ENCODE measurements around the gene DNM3.

DNM3 gene

DNA sequence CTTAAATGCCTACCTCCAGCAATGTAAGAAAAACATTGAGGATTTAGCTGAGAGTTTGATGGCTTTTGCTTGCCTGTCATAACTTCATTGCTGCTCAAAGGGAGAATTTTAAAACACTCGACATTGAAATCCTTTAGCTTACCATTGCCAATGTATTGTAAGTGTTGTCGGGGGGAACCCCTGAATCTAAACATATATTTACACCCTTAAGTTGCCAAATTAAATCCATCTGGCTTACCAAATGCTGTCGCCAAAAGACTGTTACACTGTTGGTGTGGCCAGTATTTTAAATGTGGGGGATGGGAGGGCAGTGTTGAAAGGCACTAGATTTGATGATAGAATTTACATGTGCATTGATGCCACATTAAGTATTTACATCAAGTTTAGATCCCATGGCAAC is 554.3 kb downstream of the DNM3 start:
- DNase-seq (ENCODE audit: low spot score) = no peak

DNA sequence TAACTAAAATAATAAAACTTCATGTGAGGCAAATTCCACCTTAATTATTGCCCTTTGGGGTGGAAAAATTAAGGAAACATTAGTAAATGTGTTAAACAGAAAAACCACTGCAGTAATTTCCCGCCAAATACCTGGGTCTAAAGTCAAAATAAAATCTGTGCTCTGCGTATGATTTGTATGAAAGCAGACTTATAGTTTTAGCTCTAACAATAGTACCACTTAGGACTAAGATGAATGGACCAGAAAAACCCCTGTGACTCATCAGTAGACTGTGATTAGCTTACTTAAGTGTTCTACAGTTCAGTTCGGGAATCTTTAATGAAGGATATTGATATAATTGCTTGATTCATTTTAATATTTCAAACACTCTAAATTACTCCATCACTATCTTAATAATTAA is 555.9 kb downstream of the DNM3 start:
- DNase-seq (ENCODE audit: low spot score) = no peak

DNA sequence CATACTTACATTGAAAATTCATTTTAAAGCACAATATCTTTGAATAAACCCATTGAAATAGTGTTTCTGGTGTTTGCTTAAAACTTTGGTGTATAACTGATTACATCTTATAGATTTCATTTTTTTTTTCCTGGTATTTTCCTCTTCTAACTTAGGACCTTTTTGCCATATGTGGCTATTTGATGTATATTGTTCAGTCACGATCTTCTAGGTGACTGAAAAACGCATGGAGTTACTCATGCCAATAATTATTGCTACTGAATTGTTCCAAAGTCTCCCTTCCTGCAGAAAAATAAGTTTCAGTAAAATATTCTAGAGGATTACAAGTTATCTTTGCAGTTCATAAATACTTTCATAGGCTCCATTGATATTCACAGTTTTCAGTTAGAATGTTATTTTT is 556.3 kb downstream of the DNM3 start:
- DNase-seq (ENCODE audit: low spot score) = no peak

DNA sequence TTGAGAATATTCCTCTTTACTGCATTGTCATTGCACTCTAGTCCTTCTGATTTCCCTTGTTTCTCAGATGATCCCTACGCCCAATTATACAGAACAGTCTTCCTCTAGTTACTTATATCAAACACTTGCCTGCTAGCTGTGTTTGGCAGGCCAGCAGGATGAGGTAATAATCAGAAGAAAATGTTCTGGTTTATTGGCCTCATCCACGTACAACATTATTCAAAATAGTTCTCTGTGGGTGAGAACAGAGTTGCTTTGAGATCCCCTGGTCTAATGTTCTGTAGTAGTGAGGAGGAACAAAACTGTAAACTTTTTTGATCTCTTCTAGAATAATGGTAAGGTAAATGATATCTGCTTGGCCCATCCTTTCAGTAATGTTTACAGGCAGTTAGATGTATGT is 556.9 kb downstream of the DNM3 start:
- no peak for DNase-seq (ENCODE audit: low spot score)

DNA sequence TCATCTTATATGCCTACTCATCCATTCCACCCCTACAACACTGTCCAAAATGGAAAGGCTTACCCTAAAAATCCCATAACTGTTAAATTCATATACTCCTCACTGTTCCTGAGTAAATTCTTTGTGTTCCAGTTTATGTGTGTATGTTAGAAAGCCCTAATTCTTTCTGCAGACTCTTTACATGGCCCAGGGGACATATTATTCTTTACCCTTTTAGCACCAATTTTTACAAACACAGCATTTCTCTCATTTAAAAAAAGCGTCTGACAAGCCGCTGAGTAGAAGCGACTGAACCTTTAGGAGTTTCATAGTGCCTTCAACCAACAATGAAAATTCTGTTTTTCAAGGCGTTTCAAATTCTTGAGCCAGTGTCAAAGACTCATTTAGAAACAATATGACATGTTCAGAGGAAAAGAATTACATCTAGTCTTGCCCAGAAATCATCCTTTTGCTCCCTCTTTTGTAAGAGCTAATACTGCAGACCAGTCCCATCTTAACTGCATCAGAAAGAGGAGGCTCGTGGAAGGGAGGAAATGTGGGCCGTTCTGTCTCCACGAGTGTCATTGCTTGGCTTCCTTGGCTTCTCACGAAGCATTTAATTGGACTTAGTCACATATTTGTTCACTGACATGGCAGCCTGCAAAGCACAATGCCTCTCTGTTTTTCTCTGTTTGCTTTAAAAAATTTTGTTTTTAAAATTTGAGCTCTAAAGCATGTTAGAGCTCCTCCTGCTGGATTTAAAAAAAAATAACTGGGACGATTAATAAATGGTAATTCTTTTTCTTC is 557.9 kb downstream of the DNM3 start:
- DNase-seq (ENCODE audit: low spot score) = peak; percentile 64

DNA sequence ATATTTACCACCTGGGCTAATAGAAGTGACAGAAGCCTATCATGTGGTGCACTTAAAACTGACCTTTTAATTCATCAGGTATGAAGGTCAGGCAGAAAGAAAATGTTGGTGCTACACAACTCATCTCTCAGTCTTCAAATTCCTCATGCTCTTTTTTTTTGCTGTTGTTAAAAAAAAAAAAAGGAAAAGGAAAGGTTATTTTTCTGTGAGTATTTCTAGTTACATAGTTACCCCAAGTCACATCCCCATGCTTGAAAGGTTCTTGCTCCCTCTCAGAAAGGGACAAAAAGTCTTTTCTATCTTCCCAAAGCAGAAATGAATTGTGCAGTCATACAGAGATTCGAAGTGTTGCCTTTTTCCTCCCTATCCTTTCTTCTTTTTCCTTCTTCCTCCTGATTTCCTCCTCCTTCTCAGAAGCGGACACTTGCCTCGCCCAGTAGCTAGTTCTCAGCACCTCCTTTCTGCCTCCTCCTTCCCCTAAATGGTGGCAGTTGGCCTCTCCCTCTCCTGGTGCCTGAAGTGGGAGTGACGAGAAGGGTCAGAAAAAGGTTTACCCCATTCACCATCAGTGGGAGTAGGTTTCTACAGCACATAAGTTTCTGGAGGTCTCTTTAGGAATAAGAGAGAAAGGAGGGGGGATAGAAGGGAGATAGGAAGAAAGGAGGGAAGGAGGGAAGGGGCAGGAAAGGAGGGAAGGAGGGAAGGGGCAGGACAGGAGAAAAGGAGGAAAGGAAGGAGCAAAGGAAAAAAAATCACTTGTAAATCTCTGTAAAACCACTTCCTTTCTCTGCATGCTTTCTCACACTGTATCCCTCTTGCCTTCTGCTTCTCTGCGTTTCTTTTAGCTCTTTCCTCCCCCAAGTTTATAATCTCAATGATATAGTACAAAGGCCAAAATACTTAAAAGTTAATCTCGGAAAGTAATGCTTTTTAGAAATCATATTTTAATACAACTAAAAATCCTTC is 558.7 kb downstream of the DNM3 start:
- DNase-seq (ENCODE audit: low spot score) = no peak

DNA sequence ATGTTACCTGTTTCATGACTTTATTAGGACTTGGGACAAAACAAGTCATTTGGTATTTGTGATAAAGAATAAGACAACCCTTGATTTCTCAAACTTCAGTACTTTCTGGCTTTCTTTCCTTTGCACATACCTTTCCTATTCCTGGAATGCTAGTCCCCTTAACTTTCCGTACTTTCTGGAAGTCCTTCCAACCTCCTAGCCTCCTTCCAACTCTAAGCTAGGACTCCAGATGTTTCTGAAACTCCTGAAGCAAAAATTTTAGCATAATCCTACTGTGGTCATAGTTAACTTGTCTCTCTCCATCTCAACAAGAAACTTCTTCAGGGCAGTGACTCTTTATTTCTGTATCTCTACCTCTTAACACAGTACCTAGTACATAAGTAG is 559.4 kb downstream of the DNM3 start:
- DNase-seq (ENCODE audit: low spot score) = no peak

DNA sequence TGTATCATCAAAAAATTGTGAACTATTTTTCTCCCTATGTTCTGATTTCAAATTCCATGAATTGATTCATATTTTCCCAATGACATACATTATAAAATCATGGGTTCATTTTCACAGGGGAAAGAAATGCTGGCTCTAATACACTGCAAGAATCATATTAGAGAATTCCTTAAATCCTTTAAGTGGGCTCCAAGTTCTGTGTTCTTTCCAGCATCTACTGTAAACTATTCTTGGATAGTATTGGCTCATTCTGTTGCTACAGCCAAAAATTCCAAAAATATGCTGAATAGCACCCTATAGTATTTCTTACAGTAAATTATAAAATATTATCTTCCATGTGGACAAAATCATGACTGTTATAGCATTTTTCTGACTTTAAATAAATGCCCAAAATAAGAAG is 560.2 kb downstream of the DNM3 start:
- DNase-seq (ENCODE audit: low spot score) = no peak

DNA sequence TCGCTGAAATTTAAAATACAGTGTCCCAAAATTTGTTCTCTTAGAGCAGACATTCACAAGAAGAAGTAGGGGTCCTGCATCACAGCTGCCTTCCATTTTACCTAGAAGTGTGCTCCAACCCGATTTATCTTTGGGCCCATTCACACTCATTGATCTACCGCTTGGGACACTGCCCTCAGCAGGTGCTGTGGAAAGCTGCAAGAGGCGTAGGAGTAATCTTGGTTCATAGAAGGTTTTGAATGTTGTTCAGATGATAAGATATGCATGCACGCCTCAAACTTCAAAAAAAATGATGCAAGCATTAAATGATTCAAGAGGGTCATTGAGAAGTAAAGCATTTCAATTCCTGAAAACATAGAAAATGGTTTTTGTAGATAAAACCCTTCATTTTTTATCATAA is 560.6 kb downstream of the DNM3 start:
- no peak for DNase-seq (ENCODE audit: low spot score)

DNA sequence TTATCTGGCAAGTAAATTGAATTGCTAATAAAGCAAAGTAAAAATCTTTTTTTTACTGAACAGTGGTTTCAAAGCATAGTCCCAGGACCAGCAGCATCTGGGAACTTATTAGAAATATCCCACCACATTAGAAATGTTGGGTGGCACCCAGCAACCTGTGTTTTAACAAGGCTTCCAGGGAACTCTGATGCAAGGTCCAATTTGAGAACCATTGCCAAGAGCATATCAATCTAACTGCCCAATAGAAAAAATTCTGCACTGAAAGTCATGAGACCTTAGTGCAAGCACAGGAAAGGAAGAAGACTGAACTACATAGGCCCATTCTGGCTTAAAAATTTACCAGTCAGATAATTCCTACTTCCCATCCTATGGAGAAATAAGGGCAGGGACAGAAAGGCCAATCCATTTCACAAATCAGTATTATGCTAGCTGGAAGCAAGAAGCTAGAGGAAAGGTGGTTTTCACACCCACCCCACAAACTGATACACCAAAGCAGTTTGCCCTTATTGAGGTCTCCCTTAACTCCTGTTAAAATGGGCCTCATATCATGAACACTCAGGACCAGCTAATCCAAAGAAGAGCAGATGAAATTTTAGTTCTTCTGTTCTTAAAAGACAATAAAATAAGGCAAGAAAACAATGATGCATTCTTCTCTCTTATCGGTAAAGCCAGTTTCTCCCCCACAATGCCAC is 561.7 kb downstream of the DNM3 start:
- no peak for DNase-seq (ENCODE audit: low spot score)

DNA sequence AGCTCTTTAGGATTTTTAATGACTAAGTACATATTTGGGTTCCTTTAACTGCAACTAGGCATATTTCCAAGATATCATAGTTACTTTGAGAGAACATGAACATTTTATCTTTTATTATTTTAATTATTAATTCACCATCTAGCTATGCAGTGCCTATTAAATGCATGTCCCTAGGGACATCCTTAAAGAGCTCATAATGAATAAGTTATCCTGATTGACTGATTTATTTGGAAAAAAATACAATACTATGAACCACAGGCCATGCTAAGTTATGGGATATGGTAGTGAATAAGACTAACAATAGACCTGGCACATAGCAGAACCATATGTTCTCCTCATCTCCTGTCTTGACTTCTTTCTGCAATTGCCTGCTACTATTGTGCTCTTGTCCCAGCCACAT is 562.8 kb downstream of the DNM3 start:
- no peak for DNase-seq (ENCODE audit: low spot score)

DNA sequence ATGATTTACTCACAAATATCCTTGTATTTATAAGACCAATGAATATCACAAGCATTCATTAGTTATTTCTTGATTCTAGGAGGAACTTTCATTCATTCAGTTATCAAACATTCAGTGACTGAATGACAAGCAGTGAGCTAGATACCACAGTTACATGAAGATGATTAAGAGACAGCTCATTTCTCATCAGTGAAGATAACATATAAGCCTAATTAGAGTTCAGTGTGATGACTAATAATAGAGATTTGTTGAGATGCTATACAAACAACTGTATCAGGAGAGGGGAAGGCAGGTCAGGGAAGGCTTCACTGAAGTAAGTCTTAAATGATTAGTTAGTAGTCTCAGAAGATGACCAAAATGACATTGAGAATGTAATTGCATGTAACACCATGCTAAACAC is 564.6 kb downstream of the DNM3 start:
- DNase-seq (ENCODE audit: low spot score) = no peak

DNA sequence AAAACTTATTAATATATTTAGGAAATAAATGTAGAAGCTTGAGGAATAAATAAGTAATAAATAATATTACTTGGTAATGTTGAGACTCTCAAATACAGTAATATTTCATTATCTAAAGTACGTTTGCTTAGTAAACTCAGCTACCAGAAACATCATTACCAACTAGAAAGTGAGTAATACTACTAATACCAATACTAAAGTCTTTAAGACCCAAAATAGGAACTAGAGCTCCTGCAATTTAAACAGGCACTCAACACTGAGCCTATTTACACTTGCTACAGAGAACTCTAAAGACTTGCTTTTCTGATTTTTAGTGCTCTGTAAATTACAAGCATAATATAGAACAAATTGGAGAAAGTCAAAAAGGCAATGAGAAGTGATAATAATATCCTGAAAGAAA is 565.7 kb downstream of the DNM3 start:
- DNase-seq (ENCODE audit: low spot score) = no peak

DNA sequence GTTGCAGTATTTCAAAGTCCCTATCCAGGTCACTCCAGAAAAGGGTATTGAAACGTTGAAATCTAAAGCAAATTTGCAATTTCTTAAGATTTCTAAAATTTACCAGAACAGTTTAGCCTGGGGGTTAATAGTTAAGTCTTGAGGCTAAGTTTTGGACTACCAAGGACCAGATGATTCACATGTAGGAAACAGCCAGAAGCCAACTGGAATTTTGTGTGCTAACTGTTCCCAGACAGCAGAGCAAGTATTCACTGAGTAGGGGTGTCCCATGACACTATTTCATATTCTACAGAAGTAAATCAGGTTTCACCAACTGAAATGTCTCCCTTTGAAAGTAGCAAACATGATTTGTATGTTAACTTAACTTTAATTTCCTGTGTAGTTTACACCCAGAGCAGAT is 567.7 kb downstream of the DNM3 start:
- DNase-seq (ENCODE audit: low spot score) = no peak

DNA sequence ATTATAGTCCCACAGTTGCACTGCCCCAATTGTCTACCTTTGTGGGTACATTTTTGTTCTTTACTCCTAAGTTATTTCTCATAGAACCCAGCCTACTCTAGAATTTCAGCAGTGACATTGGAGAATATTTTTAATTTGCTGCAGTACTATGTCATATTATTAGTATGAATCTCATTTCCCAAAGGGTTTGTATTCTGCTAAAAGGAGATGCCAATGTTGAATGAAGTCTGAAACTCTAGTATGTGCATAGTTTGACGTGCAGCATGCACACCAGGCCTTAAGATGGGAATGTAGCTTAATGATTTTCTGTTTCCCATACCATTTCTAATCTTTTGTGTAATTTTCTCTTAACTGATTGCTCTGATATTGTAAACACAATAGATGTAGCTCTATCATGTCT is 568.7 kb downstream of the DNM3 start:
- DNase-seq (ENCODE audit: low spot score) = no peak

DNA sequence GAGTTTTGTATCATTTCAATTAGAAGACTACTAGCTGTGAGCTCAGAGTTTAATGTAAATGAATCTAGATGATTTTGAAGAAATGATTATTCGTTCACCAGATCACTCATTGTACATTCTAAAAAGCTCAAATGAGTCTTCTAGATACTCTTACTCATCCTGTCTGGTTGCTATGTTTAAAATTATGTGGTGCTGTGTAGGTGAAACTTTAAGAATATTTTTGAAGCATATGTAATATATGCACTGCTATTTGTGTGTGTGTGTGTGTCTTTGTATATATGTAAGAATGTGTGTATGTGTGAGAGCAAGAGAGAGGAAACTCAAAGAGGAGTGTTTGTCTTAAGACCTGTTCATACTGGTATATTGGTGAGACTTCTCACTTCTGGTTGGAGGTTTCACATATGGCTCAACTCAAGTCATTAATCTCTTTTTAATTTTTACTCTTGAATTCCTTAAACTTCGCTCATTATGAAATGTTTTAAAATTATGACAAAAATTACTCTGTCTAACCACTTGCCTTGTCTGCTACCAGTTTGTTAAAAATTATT is 570.6 kb downstream of the DNM3 start:
- DNase-seq (ENCODE audit: low spot score) = no peak

DNA sequence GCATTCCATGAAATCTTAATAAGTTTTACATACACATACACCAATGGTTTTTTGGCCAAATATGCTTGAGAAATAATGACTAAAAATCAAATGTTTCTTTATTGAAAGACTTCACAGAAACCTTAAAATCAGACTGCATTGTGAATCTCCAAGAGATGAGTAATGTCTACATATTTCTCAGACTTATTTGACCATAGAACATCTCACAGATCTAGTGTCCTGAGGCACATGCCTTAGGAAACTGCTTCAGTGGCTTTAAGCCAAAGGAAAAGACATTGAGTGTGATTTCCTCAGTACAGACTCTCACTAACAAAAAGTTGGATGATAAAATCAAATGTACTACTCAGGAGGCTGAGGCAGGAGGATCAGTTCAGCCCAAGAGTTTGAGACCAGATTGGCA is 573.0 kb downstream of the DNM3 start:
- no peak for DNase-seq (ENCODE audit: low spot score)

DNA sequence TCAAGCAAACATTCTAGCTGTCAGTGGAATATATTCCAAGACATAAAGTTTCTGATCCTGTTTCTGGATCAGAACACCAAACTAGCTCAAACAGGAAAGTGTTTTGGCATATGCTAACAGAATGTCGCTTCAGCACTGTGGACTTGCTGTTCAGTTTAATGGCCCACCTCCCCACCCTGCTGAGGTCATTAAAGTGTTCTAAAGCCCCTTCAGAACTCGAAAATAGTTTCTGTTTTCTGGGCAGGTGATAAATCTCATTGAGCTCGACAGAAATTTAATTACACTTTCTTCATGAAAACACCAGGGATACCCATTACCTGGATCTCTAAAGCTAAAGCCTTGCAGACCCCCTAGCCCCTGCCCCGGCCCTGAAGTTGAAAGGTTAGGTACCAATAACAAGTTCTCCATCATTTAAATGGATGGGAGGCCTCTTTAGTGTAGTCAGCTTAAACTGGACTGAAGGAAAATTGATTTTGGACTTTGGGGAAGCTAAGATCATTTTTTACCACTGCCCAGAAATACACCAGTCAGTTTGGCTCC is 575.3 kb downstream of the DNM3 start:
- DNase-seq (ENCODE audit: low spot score) = no peak

DNA sequence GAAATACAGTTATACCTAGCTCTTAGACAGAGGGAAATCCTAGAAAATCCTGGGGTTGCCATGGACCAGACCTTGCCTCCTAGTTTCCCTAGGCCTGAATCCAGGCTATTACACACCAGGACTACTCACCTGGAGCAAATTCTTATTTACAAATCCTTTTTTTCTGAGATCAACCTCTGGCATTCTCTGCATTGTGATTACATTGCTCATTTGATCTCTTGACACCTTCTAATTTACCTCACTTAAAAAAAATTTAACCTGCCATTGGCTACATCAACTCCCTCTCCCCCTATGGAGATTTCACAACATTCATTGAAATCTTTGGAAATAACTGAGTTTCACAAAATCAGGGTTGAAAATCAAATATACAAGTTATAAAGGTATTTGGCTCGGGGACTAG is 576.3 kb downstream of the DNM3 start:
- no peak for DNase-seq (ENCODE audit: low spot score)

DNA sequence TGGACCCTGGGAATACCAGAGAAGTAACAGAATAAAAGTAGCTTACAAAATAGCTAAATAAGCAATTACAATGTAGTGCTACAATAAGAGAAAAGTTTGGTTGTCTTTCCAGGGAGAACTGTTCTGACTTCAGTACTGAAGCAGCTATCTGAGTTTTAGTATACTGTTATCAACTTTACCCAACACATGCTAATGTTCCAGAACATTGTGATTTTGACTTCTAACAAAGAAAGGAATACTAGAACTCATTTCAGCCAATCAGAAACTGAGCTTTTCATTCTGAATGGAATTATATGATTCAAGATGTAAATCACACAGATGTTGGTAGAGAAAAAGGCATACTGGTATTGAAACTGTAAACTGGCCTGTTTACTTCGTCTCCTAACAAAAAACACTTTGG is 579.1 kb downstream of the DNM3 start, which contains the start of gene C1orf105:
TSS of gene C1orf105 (plus strand) at position 301 of the 400 bp plus-strand sequence. CDS start 201 bp downstream, outside the sequence.
- DNase-seq (ENCODE audit: low spot score) = no peak

DNA sequence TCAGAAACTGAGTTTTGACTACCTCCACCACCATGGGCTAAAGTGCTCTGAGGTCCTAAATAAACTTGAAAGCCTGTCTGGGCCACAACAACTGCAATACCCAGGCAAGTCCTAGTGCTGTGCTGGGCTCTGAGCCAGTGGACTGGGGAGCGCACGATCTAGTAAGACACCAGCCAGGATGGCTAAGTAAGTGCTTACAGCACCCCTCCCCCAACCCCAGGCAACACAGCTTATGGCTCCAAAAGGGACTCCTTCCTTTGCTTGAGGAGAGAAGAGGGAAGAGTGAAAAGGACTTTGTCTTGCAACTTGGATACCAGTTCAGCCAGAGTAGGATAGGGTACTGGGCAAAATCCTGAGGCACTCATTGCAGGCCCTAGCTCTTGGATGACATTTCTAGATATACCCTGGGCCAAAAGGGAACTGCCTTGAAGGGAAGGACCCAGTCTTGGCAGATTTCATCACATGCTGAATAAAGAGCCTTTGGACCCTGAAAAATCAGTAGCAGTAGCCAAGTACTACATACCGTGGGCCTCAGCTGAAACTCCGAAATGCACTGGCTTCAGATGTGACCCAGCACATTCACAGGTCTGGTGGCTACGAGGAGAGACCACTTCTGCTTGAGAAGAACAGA is 580.8 kb downstream of the DNM3 start:
- no peak for DNase-seq (ENCODE audit: low spot score)

DNA sequence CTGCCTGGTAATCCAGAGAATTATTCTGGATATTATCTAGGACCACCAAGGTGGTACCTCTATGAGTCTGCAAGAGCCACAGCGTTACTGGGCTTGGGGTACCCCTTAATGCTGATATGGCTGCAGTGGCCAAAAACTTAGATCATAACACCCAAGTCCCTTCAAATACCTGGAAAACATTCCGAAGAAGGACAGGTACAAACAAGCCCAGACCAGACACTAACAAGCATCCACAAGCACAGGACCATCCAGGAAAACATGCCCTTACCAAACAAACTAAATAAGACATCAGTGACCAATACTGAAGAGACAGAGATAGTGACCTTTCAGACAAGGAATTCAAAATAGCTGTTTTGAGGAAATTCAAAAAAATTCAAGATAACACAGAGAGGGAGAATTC is 582.0 kb downstream of the DNM3 start:
- DNase-seq (ENCODE audit: low spot score) = no peak
